Mammary epithelial cell (primary cell): ENCODE results near the gene TBXAS1.

ENCODE experiments used
- CTCF ChIP-seq, 2 donors: IDR thresholded peaks in 1 of 2; conservative IDR thresholded peaks in 1 of 2; 2 replicates each; pipeline ENCODE4 v1.5.1; 2011 to 2012; ENCODE audit warnings: inconsistent platforms in 2 of 2, low read length in 2 of 2, mild to moderate bottlenecking in 2 of 2, control low read depth in 1 of 2, low read depth in 1 of 2; ENCODE audit not compliant: insufficient read depth in 1 of 2; ENCODE audit errors: extremely low read depth in 1 of 2
- EZH2 ChIP-seq: IDR thresholded peaks from 2 replicates; pipeline ENCODE4 v1.6.1; 2012; ENCODE audit warnings: low read length, inconsistent platforms, borderline replicate concordance

- no peak for TF ChIP-seq CTCF (conservative IDR thresholded peaks at IDR 0.05 in 1 of 2, IDR thresholded peaks at IDR 0.05 in 1 of 2; ENCODE audit: extremely low read depth in 1 of 2, insufficient read depth in 1 of 2, low read depth in 1 of 2, low read length in 2 of 2)
- TF ChIP-seq EZH2: no peak
Measured at GRCh38 chr7:139915268-139915863, 86.3 kb downstream of the TBXAS1 start.
